Suprapubic skin (tissue), 3 donors: Measurements from ENCODE around the gene MOB3A.

Source experiments
- EP300 ChIP-seq: sonication (generic); formaldehyde crosslinking; IDR thresholded peaks from one replicate; pipeline ENCODE4 v1.6.1; 2017; ENCODE audit warnings: antibody characterized with exemption
- TF ChIP-seq, protein P1 (sequence below), 2 donors: fragments of 200-600 bp in 1 of 2; fragments of 450-650 bp in 1 of 2; sonication (generic) in 1 of 2; IDR thresholded peaks; one replicate each; pipeline ENCODE4 v1.5.1; 2016 to 2019; ENCODE audit warnings: antibody characterized with exemption in 2 of 2, mild to moderate bottlenecking in 1 of 2, moderate library complexity in 1 of 2

DNA sequence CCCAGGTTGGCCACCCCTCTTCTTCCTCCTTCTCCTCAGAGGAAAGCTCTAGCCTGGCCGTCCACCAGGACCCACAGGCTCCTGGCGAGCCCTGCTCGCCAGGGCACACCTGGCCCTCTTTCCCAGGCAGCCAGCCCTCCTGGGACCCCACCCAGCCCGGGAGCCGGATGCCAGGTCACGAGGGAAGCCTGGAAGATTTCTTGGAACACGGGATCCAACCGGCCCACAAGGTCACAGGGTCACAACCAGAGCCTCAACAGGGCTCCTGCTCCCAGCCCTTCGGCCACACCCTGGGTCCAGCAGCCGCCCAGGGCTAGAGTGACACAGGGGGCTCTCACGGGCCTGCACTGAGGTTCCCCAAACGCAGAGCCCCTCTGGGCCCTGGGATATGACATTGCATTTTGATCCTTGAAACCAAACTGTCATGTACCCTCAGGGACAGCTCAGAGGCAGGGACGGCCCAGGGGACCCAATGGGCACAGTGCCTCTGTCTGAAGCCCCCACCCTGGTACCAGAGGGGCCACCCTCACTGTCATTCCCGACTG is 50.6 kb downstream of the MOB3A start:
- TF ChIP-seq, protein P1, sequence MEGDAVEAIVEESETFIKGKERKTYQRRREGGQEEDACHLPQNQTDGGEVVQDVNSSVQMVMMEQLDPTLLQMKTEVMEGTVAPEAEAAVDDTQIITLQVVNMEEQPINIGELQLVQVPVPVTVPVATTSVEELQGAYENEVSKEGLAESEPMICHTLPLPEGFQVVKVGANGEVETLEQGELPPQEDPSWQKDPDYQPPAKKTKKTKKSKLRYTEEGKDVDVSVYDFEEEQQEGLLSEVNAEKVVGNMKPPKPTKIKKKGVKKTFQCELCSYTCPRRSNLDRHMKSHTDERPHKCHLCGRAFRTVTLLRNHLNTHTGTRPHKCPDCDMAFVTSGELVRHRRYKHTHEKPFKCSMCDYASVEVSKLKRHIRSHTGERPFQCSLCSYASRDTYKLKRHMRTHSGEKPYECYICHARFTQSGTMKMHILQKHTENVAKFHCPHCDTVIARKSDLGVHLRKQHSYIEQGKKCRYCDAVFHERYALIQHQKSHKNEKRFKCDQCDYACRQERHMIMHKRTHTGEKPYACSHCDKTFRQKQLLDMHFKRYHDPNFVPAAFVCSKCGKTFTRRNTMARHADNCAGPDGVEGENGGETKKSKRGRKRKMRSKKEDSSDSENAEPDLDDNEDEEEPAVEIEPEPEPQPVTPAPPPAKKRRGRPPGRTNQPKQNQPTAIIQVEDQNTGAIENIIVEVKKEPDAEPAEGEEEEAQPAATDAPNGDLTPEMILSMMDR (IDR thresholded peaks at IDR 0.05), result no peak
- no peak for TF ChIP-seq EP300
